NCI-H510A treated with DMSO at 0.1 percent for 48 hours (cell line): ENCODE data around the gene TDRD1.

Source experiments
- DNase-seq: peaks from one replicate; lab custom pipeline; 2025; lab: John Stamatoyannopoulos, UW

Gene TDRD1

GRCh38 chr10:114265392-114266053 is 86.4 kb downstream of the TDRD1 start:
- DNase-seq = no peak

GRCh38 chr10:114266521-114266920 is 87.4 kb downstream of the TDRD1 start:
- no peak for DNase-seq

- DNase-seq = no peak
These were observed 92.1 kb downstream of the TDRD1 start for GRCh38 chr10:114271075-114271778.

GRCh38 chr10:114271779-114272167 is 92.6 kb downstream of the TDRD1 start:
- DNase-seq = no peak

- DNase-seq = no peak
These were observed 93.5 kb downstream of the TDRD1 start for GRCh38 chr10:114272696-114273095.

GRCh38 chr10:114273910-114274309 is 94.8 kb downstream of the TDRD1 start:
- DNase-seq = no peak

- no peak for DNase-seq
These were observed 95.7 kb downstream of the TDRD1 start for GRCh38 chr10:114274616-114275453.

- no peak for DNase-seq
These were observed 96.9 kb downstream of the TDRD1 start for GRCh38 chr10:114276066-114276465.

GRCh38 chr10:114276671-114277070 is 97.5 kb downstream of the TDRD1 start:
- DNase-seq = no peak

GRCh38 chr10:114278140-114278883 is 99.2 kb downstream of the TDRD1 start:
- DNase-seq = no peak

- no peak for DNase-seq
These were observed 99.7 kb downstream of the TDRD1 start for GRCh38 chr10:114278884-114279191.

- no peak for DNase-seq
These were observed 100.1 kb downstream of the TDRD1 start for GRCh38 chr10:114279289-114279688.

- no peak for DNase-seq
These were observed 100.9 kb downstream of the TDRD1 start for GRCh38 chr10:114279901-114280644.

- no peak for DNase-seq
These were observed 101.9 kb downstream of the TDRD1 start for GRCh38 chr10:114281006-114281405.

- DNase-seq = no peak
These were observed 102.3 kb downstream of the TDRD1 start for GRCh38 chr10:114281461-114281860.
